ENCODE data around the gene USH1G.

DNA sequence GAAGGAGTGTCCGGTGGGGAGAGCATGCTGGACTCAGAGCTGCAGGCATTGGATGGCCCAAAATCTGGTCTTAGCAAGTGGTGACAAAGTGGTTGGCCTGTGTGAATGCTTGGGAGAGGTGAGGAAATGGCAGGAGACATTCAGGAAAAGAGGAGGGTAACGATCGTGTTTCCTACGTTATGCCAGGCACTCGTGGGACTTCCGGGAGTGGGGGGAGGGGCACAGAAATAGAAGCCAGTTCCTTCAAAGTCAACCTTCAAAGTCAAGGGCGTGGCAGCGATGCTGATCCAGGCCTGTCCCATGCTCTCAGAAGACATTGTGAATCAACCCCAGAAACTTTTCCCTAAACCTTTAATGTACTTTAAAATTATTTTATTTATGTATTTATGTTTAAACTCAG lies 16.5 kb upstream of the USH1G start:
- TF ChIP-seq, protein P1, sequence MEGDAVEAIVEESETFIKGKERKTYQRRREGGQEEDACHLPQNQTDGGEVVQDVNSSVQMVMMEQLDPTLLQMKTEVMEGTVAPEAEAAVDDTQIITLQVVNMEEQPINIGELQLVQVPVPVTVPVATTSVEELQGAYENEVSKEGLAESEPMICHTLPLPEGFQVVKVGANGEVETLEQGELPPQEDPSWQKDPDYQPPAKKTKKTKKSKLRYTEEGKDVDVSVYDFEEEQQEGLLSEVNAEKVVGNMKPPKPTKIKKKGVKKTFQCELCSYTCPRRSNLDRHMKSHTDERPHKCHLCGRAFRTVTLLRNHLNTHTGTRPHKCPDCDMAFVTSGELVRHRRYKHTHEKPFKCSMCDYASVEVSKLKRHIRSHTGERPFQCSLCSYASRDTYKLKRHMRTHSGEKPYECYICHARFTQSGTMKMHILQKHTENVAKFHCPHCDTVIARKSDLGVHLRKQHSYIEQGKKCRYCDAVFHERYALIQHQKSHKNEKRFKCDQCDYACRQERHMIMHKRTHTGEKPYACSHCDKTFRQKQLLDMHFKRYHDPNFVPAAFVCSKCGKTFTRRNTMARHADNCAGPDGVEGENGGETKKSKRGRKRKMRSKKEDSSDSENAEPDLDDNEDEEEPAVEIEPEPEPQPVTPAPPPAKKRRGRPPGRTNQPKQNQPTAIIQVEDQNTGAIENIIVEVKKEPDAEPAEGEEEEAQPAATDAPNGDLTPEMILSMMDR (IDR thresholded peaks at IDR 0.05; ENCODE audit: insufficient read depth, low read depth, low read length): no peak
- TF ChIP-seq EZH2 (IDR thresholded peaks at IDR 0.05; ENCODE audit: insufficient read depth, low read length): no peak

Measured in astrocyte (in vitro differentiated cells and primary cell).